CD14-positive monocyte (primary cell): ENCODE data around the gene SPTBN4. TPM values are rescaled to one million over a fixed set of nuclear protein-coding genes. Genes with fewer than 3 reads are reported as not detected.
"Not testable (repeated sequence)": the region's sequence is repeated elsewhere in the genome, so short reads cannot be mapped to it uniquely, and the experiment has no call there.

ENCODE experiments used
- DNase-seq, 3 donors: peaks; one replicate each; pipeline ENCODE4 v3.0.0-alpha.2; 2011 to 2022
- H2AFZ ChIP-seq: 2 replicates; pipeline ENCODE4 v1.6.0; 2012; ENCODE audit warnings: mild to moderate bottlenecking, low read depth, low read length, inconsistent platforms; ENCODE audit not compliant: insufficient read depth, poor library complexity, severe bottlenecking
- H3K27ac ChIP-seq, 2 donors: 1 replicate in 1 of 2; 2 replicates in 1 of 2; pipeline ENCODE4 v1.5.1; 2012 to 2013; ENCODE audit warnings: low read length in 2 of 2, control low read depth in 1 of 2, inconsistent platforms in 1 of 2, low read depth in 1 of 2, mild to moderate bottlenecking in 1 of 2
- H3K27me3 ChIP-seq, 2 donors: one replicate each; pipeline versions ENCODE4 v1.6.0 to v1.6.1; 2011 to 2013; ENCODE audit warnings: low read length in 2 of 2; ENCODE audit not compliant: control insufficient read depth in 2 of 2, insufficient read depth in 2 of 2
- H3K36me3 ChIP-seq, 2 donors: replicated peaks in 1 of 2; 1 replicate in 1 of 2; 2 replicates in 1 of 2; pipeline versions ENCODE4 v1.5.1 to v1.6.1; 2012 to 2013; ENCODE audit warnings: low read length in 2 of 2, control low read depth in 1 of 2, inconsistent platforms in 1 of 2, mild to moderate bottlenecking in 1 of 2; ENCODE audit not compliant: insufficient read depth in 2 of 2, control insufficient read depth in 1 of 2
- H3K4me1 ChIP-seq, 2 donors: 1 replicate in 1 of 2; 2 replicates in 1 of 2; pipeline versions ENCODE4 v1.5.1 to v1.6.1; 2012 to 2013; ENCODE audit warnings: low read length in 2 of 2, control low read depth in 1 of 2, inconsistent platforms in 1 of 2, mild to moderate bottlenecking in 1 of 2, moderate library complexity in 1 of 2; ENCODE audit not compliant: insufficient read depth in 2 of 2, control insufficient read depth in 1 of 2
- H3K4me2 ChIP-seq: replicated peaks from 2 replicates; pipeline ENCODE3; 2012; ENCODE audit warnings: low read length, moderate library complexity, mild to moderate bottlenecking; ENCODE audit not compliant: poor library complexity, severe bottlenecking; ENCODE audit errors: extremely low read depth
- H3K4me3 ChIP-seq, 3 experiments: fragments of 200-600 bp in 1 of 3; sonication (generic) in 1 of 3; replicated peaks in 1 of 3; 1 replicate in 2 of 3; 2 replicates in 1 of 3; pipeline ENCODE4 v1.5.1; 2011 to 2013; ENCODE audit warnings: low read length in 3 of 3, mild to moderate bottlenecking in 3 of 3, control low read depth in 2 of 3, low read depth in 2 of 3, inconsistent platforms in 1 of 3, moderate library complexity in 1 of 3
- H3K79me2 ChIP-seq: 2 replicates; pipeline ENCODE4 v1.6.0; 2012; ENCODE audit warnings: mild to moderate bottlenecking, control low read depth, inconsistent platforms, low read length, moderate library complexity; ENCODE audit not compliant: insufficient read depth
- H3K9ac ChIP-seq: 2 replicates; pipeline ENCODE4 v1.6.0; 2017; ENCODE audit warnings: low read length, mild to moderate bottlenecking; ENCODE audit not compliant: insufficient read depth, poor library complexity, severe bottlenecking
- H3K9me3 ChIP-seq, 2 donors: replicated peaks in 1 of 2; 1 replicate in 1 of 2; 2 replicates in 1 of 2; pipeline versions ENCODE4 v1.5.1 to v1.6.1; 2012 to 2013; ENCODE audit warnings: low read length in 2 of 2, control low read depth in 1 of 2; ENCODE audit not compliant: control insufficient read depth in 1 of 2, insufficient read depth in 1 of 2
- H4K20me1 ChIP-seq: 2 replicates; pipeline ENCODE4 v1.6.0; 2012; ENCODE audit warnings: mild to moderate bottlenecking, low read length, control low read depth, moderate library complexity; ENCODE audit not compliant: insufficient read depth
- H3K27ac Mint-ChIP-seq, 7 donors: one replicate each; pipeline ENCODE4 v1.8.0; 2020; ENCODE audit warnings: mild to moderate bottlenecking in 7 of 7, mixed read lengths in 7 of 7, moderate library complexity in 6 of 7, inconsistent platforms in 2 of 7
- H3K27me3 Mint-ChIP-seq, 3 donors: one replicate each; pipeline ENCODE4 v1.8.0; 2021 to 2022; ENCODE audit warnings: low read depth in 3 of 3, mild to moderate bottlenecking in 3 of 3, mixed read lengths in 3 of 3, moderate library complexity in 3 of 3, inconsistent platforms in 1 of 3
- H3K36me3 Mint-ChIP-seq, 2 donors: one replicate each; pipeline ENCODE4 v1.8.0; 2020; ENCODE audit warnings: mixed read lengths in 2 of 2, inconsistent platforms in 1 of 2, mild to moderate bottlenecking in 1 of 2
- H3K4me1 Mint-ChIP-seq: one replicate; pipeline ENCODE4 v1.8.0; 2020; ENCODE audit warnings: mild to moderate bottlenecking, mixed read lengths
- H3K4me3 Mint-ChIP-seq, 2 donors: one replicate each; pipeline ENCODE4 v1.8.0; 2020; ENCODE audit warnings: mild to moderate bottlenecking in 2 of 2, mixed read lengths in 2 of 2, moderate library complexity in 1 of 2
- H3K9me3 Mint-ChIP-seq, 7 donors: one replicate each; pipeline ENCODE4 v1.8.0; 2020 to 2022; ENCODE audit warnings: mixed read lengths in 7 of 7, mild to moderate bottlenecking in 6 of 7, moderate library complexity in 6 of 7, inconsistent platforms in 2 of 7
- WGBS: methylation state at CpG from one replicate; pipeline ENCODE4 v1.1.5; 2013; ENCODE audit warnings: missing lambda C conversion rate; ENCODE audit not compliant: insufficient coverage; 5-methylcytosine and 5-hydroxymethylcytosine counted together
- intact Hi-C, 2 donors: fragments of 100-400 bp; cut with micrococcal nuclease; formaldehyde crosslinking; loops; one replicate each; pipeline versions ENCODE4 v1.15.0 to v1.15.1; 2023
- polyA plus RNA-seq, 3 donors: library from polyadenylated mRNA; depleted of rRNA in 1 of 3; unstranded in 2 of 3; stranded (reverse) in 1 of 3; fragments of 300-500 nt in 2 of 3; fragments of >200 nt in 1 of 3; fragmentation: Illumina TruSeq in 2 of 3; gene quantifications; 1 replicate in 2 of 3; 2 replicates in 1 of 3; pipeline ENCODE4 v1.2.3, GENCODE V29; 2012 to 2021
- TF ChIP-seq, protein P1 (sequence below): fragments of 200-600 bp; IDR thresholded peaks from one replicate; pipeline ENCODE4 v1.8.0; 2022; ENCODE audit warnings: antibody characterized with exemption, mild to moderate bottlenecking

Gene SPTBN4
- polyA plus RNA-seq, 3 donors: 0.07 TPM; not detected in 2

DNA sequence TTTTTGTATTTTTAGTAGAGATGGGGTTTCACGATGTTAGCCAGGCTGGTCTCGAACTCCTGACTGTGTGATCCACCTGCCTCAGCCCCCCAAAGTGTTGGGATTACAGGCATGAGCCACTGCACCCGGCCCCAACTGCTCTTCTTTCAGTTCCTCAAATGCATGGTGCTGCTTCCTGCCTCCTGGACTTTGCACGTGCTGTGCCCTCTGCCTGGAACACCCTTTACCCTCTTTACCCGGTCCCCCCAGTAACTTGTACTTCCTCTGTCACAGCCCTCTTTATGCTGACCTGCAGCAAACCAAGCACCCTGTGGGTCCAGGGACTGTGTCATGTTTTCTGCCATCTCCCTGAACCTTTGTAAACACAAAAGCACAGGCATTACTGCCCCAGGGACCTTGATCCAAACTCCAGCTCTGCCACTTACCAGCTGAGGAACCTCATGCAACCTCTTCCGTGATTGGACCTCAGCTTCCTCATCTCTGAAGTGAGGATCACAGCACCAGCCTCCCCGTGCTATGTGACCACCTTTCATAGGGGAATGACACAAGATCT, 5.1 kb upstream of the SPTBN4 start:
- peak overlapping the region; percentile 38 for H3K4me2 ChIP-seq
- H3K4me1 Mint-ChIP-seq: peaks cover 55% of the 10 kb centered on the region
- no peak overlapping the region for H2AFZ ChIP-seq
- peak overlapping the region; percentile 83 to 96 for H3K27ac ChIP-seq
- H3K79me2 ChIP-seq: peaks cover 59% of the 10 kb centered on the region
- peaks cover 54 to 62% of the 10 kb centered on the region in 2 donors for H3K4me1 ChIP-seq
- peaks cover 16 to 36% of the 10 kb centered on the region in 2 donors for H3K36me3 Mint-ChIP-seq
- no peaks in the 10 kb centered on the region for H3K9me3 ChIP-seq
- H3K27me3 ChIP-seq: peaks cover 2 to 6% of the 10 kb centered on the region in 2 donors
- WGBS: 13% methylated on average over 6 of the region's 7 CpGs
- TF ChIP-seq, protein P1, sequence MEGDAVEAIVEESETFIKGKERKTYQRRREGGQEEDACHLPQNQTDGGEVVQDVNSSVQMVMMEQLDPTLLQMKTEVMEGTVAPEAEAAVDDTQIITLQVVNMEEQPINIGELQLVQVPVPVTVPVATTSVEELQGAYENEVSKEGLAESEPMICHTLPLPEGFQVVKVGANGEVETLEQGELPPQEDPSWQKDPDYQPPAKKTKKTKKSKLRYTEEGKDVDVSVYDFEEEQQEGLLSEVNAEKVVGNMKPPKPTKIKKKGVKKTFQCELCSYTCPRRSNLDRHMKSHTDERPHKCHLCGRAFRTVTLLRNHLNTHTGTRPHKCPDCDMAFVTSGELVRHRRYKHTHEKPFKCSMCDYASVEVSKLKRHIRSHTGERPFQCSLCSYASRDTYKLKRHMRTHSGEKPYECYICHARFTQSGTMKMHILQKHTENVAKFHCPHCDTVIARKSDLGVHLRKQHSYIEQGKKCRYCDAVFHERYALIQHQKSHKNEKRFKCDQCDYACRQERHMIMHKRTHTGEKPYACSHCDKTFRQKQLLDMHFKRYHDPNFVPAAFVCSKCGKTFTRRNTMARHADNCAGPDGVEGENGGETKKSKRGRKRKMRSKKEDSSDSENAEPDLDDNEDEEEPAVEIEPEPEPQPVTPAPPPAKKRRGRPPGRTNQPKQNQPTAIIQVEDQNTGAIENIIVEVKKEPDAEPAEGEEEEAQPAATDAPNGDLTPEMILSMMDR: no peak
- no peak overlapping the region for H3K9ac ChIP-seq
- intact Hi-C loops: loop anchor here (2.0 to 10.0 kb wide), 3 partner anchors 15 to 97 kb away; no protein-coding TSS in a partner anchor
- peak overlapping the region; percentile 51 to 73 for H3K4me3 Mint-ChIP-seq
- H3K27ac Mint-ChIP-seq: peak overlapping the region; percentile 93 to 98 (median 95)
- peaks cover 2 to 7% (median 6%) of the 10 kb centered on the region in 7 donors for H3K9me3 Mint-ChIP-seq
- peaks cover 16% of the 10 kb centered on the region for H4K20me1 ChIP-seq
- peak overlapping the region in 1 of 3 experiments; percentile 13 for H3K4me3 ChIP-seq
- H3K36me3 ChIP-seq: peaks cover 20 to 22% of the 10 kb centered on the region in 2 donors
- peaks cover 8 to 11% (median 8%) of the 10 kb centered on the region in 3 donors for H3K27me3 Mint-ChIP-seq
- DNase-seq: peak; percentile 72 to 86 (median 75)

- peak in 2 of 3 donors; percentile 38 to 62 for DNase-seq
- peaks cover 59 to 71% of the 10 kb centered on the region in 2 donors for H3K4me1 ChIP-seq
- peak overlapping the region in 2 of 3 experiments; percentile 10 to 84 for H3K4me3 ChIP-seq
- H3K27ac ChIP-seq: peak overlapping the region; percentile 91 to 96
- peak overlapping the region; percentile 93 to 99 (median 97) for H3K27ac Mint-ChIP-seq
- H3K9me3 ChIP-seq, H3K9ac ChIP-seq, H3K36me3 ChIP-seq, H2AFZ ChIP-seq: not testable (repeated sequence)
- H3K4me2 ChIP-seq: peak overlapping the region; percentile 89
- peaks cover 13% of the 10 kb centered on the region for H4K20me1 ChIP-seq
- H3K27me3 ChIP-seq: peaks cover 13 to 22% of the 10 kb centered on the region in 2 donors
- H3K4me3 Mint-ChIP-seq: peak overlapping the region; percentile 67 to 90
- peaks cover 58% of the 10 kb centered on the region for H3K4me1 Mint-ChIP-seq
- intact Hi-C loops: loop anchor here (2.0 to 10.0 kb wide), 4 partner anchors 19 to 99 kb away; partner anchors contain the start of gene SERTAD3 (in 1 of the 2)
- H3K36me3 Mint-ChIP-seq: peaks cover 10 to 20% of the 10 kb centered on the region in 2 donors
- H3K9me3 Mint-ChIP-seq: peaks cover 2 to 10% (median 6%) of the 10 kb centered on the region in 7 donors
- H3K79me2 ChIP-seq: peaks cover 53% of the 10 kb centered on the region
- 7% methylated on average over 7 of the region's 12 CpGs for WGBS
- peaks cover 20 to 24% (median 21%) of the 10 kb centered on the region in 3 donors for H3K27me3 Mint-ChIP-seq
Observed at GRCh38 chr19:40463587-40464037, 3.2 kb upstream of the SPTBN4 start.
